Endothelial cell of umbilical vein (primary cell): Measurements from ENCODE around the gene SIAH3.

Experiments used
- EZH2 ChIP-seq: IDR thresholded peaks from 2 replicates; pipeline ENCODE4 v1.6.1; 2012; ENCODE audit warnings: borderline replicate concordance, low read depth, mild to moderate bottlenecking, moderate library complexity, low read length, inconsistent platforms; ENCODE audit not compliant: severe bottlenecking
- FOS ChIP-seq: IDR thresholded peaks from 2 replicates; pipeline ENCODE4 v1.6.1; 2011; ENCODE audit warnings: mild to moderate bottlenecking, low read length, moderate library complexity, borderline replicate concordance; ENCODE audit not compliant: insufficient read depth
- POLR2A ChIP-seq: IDR thresholded peaks from 2 replicates; pipeline ENCODE4 v1.6.1; 2012; ENCODE audit warnings: low read depth, mild to moderate bottlenecking, control low read depth, low read length
- POLR2AphosphoS5 ChIP-seq: IDR thresholded peaks from 2 replicates; pipeline ENCODE4 v1.6.1; 2012; ENCODE audit warnings: low read depth, mild to moderate bottlenecking, control low read depth, low read length, moderate library complexity; ENCODE audit not compliant: insufficient read depth
- TF ChIP-seq, protein P1 (sequence below), 2 donors: IDR thresholded peaks; 1 replicate in 1 of 2; 2 replicates in 1 of 2; pipeline ENCODE4 v1.5.1; 2011; ENCODE audit warnings: low read length in 2 of 2, mild to moderate bottlenecking in 2 of 2, moderate library complexity in 2 of 2, control low read depth in 1 of 2, inconsistent platforms in 1 of 2, low read depth in 1 of 2; ENCODE audit not compliant: insufficient read depth in 1 of 2; ENCODE audit errors: extremely low read depth in 1 of 2

DNA sequence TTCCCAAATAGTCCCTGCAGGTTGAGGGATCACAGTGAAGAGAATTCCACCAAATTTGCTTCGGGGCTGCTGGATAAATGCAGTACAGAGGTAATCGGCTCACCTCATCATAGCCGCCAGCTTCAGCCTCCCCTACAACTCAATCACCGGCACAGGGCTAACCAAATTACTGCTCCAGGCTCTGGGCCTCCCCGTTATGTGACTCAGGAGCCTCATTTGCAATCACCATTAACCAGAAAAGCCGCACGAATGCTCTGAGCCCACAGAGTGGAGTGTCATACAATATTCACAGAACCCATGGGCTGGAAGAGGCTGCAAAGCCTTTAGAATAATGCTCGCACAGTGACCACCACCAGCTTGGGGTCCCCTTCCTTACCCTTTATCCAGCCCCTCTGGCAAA is 4.9 kb downstream of the SIAH3 start:
- TF ChIP-seq FOS = no peak
- TF ChIP-seq, protein P1, sequence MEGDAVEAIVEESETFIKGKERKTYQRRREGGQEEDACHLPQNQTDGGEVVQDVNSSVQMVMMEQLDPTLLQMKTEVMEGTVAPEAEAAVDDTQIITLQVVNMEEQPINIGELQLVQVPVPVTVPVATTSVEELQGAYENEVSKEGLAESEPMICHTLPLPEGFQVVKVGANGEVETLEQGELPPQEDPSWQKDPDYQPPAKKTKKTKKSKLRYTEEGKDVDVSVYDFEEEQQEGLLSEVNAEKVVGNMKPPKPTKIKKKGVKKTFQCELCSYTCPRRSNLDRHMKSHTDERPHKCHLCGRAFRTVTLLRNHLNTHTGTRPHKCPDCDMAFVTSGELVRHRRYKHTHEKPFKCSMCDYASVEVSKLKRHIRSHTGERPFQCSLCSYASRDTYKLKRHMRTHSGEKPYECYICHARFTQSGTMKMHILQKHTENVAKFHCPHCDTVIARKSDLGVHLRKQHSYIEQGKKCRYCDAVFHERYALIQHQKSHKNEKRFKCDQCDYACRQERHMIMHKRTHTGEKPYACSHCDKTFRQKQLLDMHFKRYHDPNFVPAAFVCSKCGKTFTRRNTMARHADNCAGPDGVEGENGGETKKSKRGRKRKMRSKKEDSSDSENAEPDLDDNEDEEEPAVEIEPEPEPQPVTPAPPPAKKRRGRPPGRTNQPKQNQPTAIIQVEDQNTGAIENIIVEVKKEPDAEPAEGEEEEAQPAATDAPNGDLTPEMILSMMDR (IDR thresholded peaks at IDR 0.05; ENCODE audit: extremely low read depth in 1 of 2, insufficient read depth in 1 of 2, low read depth in 1 of 2, low read length in 2 of 2) = no peak
- TF ChIP-seq POLR2AphosphoS5 = no peak
- TF ChIP-seq POLR2A = no peak
- no peak for TF ChIP-seq EZH2
